ENCODE measurements around the gene ALKBH3.

The ALKBH3 gene

GRCh38 chr11:43948341-43949225 lies 68.0 kb downstream of the ALKBH3 start:
- no peak for ATAC-seq
- DNase-seq: no peak
- H3K27me3 Mint-ChIP-seq: peaks cover 54% of the 10 kb centered on the region
- H3K9me3 Mint-ChIP-seq: no peaks in the 10 kb centered on the region
- no peaks in the 10 kb centered on the region for H3K36me3 Mint-ChIP-seq (ENCODE audit: low read depth)
- no peak overlapping the region for H3K27ac Mint-ChIP-seq
- H3K4me3 Mint-ChIP-seq: no peak overlapping the region
- H3K4me1 Mint-ChIP-seq: peaks cover 8% of the 10 kb centered on the region

- Mint-ChIP-seq H3K4me1 (no peaks in the 10 kb centered on the region), H3K9me3 (no peaks in the 10 kb centered on the region), H3K4me3 (no peak overlapping the region), H3K27me3 (peaks cover 43% of the 10 kb centered on the region), H3K36me3 (ENCODE audit: low read depth) (no peaks in the 10 kb centered on the region), H3K27ac (no peak overlapping the region)
- no peak for DNase-seq
- ATAC-seq: no peak
These were observed 69.8 kb downstream of the ALKBH3 start for GRCh38 chr11:43950311-43950855.

- Mint-ChIP-seq H3K36me3 (ENCODE audit: low read depth) (no peaks in the 10 kb centered on the region), H3K27me3 (peaks cover 38% of the 10 kb centered on the region), H3K9me3 (no peaks in the 10 kb centered on the region), H3K4me3 (no peak overlapping the region), H3K4me1 (no peaks in the 10 kb centered on the region), H3K27ac (no peak overlapping the region)
- DNase-seq (no peak), ATAC-seq (no peak)
These were observed 70.6 kb downstream of the ALKBH3 start for GRCh38 chr11:43951231-43951630.

GRCh38 chr11:43952020-43952400 lies 71.4 kb downstream of the ALKBH3 start:
- Mint-ChIP-seq H3K9me3 (no peaks in the 10 kb centered on the region), H3K4me1 (no peaks in the 10 kb centered on the region), H3K27me3 (peaks cover 33% of the 10 kb centered on the region)

GRCh38 chr11:43952401-43953342 lies 72.0 kb downstream of the ALKBH3 start:
- no peaks in the 10 kb centered on the region for H3K9me3 Mint-ChIP-seq
- ATAC-seq: no peak
- no peak overlapping the region for H3K4me3 Mint-ChIP-seq
- no peaks in the 10 kb centered on the region for H3K36me3 Mint-ChIP-seq (ENCODE audit: low read depth)
- no peak overlapping the region for H3K27ac Mint-ChIP-seq
- no peak for DNase-seq
- H3K4me1 Mint-ChIP-seq: no peaks in the 10 kb centered on the region
- H3K27me3 Mint-ChIP-seq: peaks cover 27% of the 10 kb centered on the region

More at GRCh38 chr11:43952020-43952400, 71.4 kb downstream of the ALKBH3 start:
- no peak for DNase-seq
- ATAC-seq: no peak
- H3K36me3 Mint-ChIP-seq (ENCODE audit: low read depth): no peaks in the 10 kb centered on the region
- no peak overlapping the region for H3K4me3 Mint-ChIP-seq
- H3K27ac Mint-ChIP-seq: no peak overlapping the region

GRCh38 chr11:43953521-43953920 lies 72.9 kb downstream of the ALKBH3 start:
- H3K27ac Mint-ChIP-seq: no peak overlapping the region
- DNase-seq: no peak
- H3K4me3 Mint-ChIP-seq: no peak overlapping the region
- peak; percentile 36 for ATAC-seq
- H3K36me3 Mint-ChIP-seq (ENCODE audit: low read depth): no peaks in the 10 kb centered on the region
- H3K4me1 Mint-ChIP-seq: no peaks in the 10 kb centered on the region
- H3K9me3 Mint-ChIP-seq: no peaks in the 10 kb centered on the region
- H3K27me3 Mint-ChIP-seq: peaks cover 27% of the 10 kb centered on the region

- Mint-ChIP-seq H3K36me3 (ENCODE audit: low read depth) (no peaks in the 10 kb centered on the region), H3K9me3 (no peaks in the 10 kb centered on the region), H3K27ac (no peak overlapping the region), H3K4me3 (no peak overlapping the region), H3K4me1 (no peaks in the 10 kb centered on the region), H3K27me3 (peaks cover 27% of the 10 kb centered on the region)
- no peak for ATAC-seq
- DNase-seq: no peak
These were observed 73.6 kb downstream of the ALKBH3 start for GRCh38 chr11:43954241-43954640.

GRCh38 chr11:43955381-43956118 lies 74.9 kb downstream of the ALKBH3 start:
- H3K4me3 Mint-ChIP-seq: no peak overlapping the region
- H3K4me1 Mint-ChIP-seq: no peaks in the 10 kb centered on the region
- no peak overlapping the region for H3K27ac Mint-ChIP-seq
- ATAC-seq (no peak), DNase-seq (no peak)
- no peaks in the 10 kb centered on the region for H3K36me3 Mint-ChIP-seq (ENCODE audit: low read depth)
- no peaks in the 10 kb centered on the region for H3K9me3 Mint-ChIP-seq
- peaks cover 24% of the 10 kb centered on the region for H3K27me3 Mint-ChIP-seq

- DNase-seq (no peak), ATAC-seq (no peak)
- no peak overlapping the region for H3K4me3 Mint-ChIP-seq
- no peaks in the 10 kb centered on the region for H3K9me3 Mint-ChIP-seq
- no peaks in the 10 kb centered on the region for H3K36me3 Mint-ChIP-seq (ENCODE audit: low read depth)
- no peak overlapping the region for H3K27ac Mint-ChIP-seq
- no peaks in the 10 kb centered on the region for H3K4me1 Mint-ChIP-seq
- H3K27me3 Mint-ChIP-seq: peaks cover 25% of the 10 kb centered on the region
These were observed 76.9 kb downstream of the ALKBH3 start for GRCh38 chr11:43957571-43957970.

- Mint-ChIP-seq H3K36me3 (ENCODE audit: low read depth) (no peaks in the 10 kb centered on the region), H3K27me3 (peaks cover 21% of the 10 kb centered on the region), H3K4me3 (no peak overlapping the region), H3K27ac (no peak overlapping the region), H3K4me1 (no peaks in the 10 kb centered on the region), H3K9me3 (no peaks in the 10 kb centered on the region)
- no peak for DNase-seq
- ATAC-seq: no peak
These were observed 78.8 kb downstream of the ALKBH3 start for GRCh38 chr11:43959321-43959995.

GRCh38 chr11:43962383-43963278 lies 82.0 kb downstream of the ALKBH3 start:
- Mint-ChIP-seq H3K27ac (no peak overlapping the region), H3K9me3 (no peaks in the 10 kb centered on the region), H3K4me1 (no peaks in the 10 kb centered on the region), H3K4me3 (no peak overlapping the region), H3K27me3 (peaks cover 19% of the 10 kb centered on the region), H3K36me3 (ENCODE audit: low read depth) (no peaks in the 10 kb centered on the region)
- ATAC-seq: no peak
- DNase-seq: no peak

- no peak overlapping the region for H3K27ac Mint-ChIP-seq
- H3K4me3 Mint-ChIP-seq: no peak overlapping the region
- H3K36me3 Mint-ChIP-seq (ENCODE audit: low read depth): no peaks in the 10 kb centered on the region
- H3K4me1 Mint-ChIP-seq: no peaks in the 10 kb centered on the region
- no peaks in the 10 kb centered on the region for H3K9me3 Mint-ChIP-seq
- no peak for DNase-seq
- peaks cover 23% of the 10 kb centered on the region for H3K27me3 Mint-ChIP-seq
- no peak for ATAC-seq
These were observed 82.6 kb downstream of the ALKBH3 start for GRCh38 chr11:43963279-43963620.

GRCh38 chr11:43967661-43968060 lies 87.0 kb downstream of the ALKBH3 start:
- no peaks in the 10 kb centered on the region for H3K36me3 Mint-ChIP-seq (ENCODE audit: low read depth)
- H3K27ac Mint-ChIP-seq: no peak overlapping the region
- H3K9me3 Mint-ChIP-seq: no peaks in the 10 kb centered on the region
- no peak for ATAC-seq
- no peaks in the 10 kb centered on the region for H3K4me1 Mint-ChIP-seq
- no peak for DNase-seq
- no peak overlapping the region for H3K4me3 Mint-ChIP-seq
- peaks cover 26% of the 10 kb centered on the region for H3K27me3 Mint-ChIP-seq
